Measurements from ENCODE around the gene PHF13.
"Not testable (repeated sequence)": the region's sequence is repeated elsewhere in the genome, so short reads cannot be mapped to it uniquely, and the experiment has no call there.

Gene PHF13

GRCh38 chr1:6587261-6588005 lies 26.1 kb upstream of the PHF13 start:
- no peak for DNase-seq (ENCODE audit: low spot score)

GRCh38 chr1:6588128-6588892 lies 25.2 kb upstream of the PHF13 start:
- no peak for DNase-seq (ENCODE audit: low spot score)

GRCh38 chr1:6588893-6589520 lies 24.5 kb upstream of the PHF13 start:
- peak; percentile 12 for DNase-seq (ENCODE audit: low spot score)

- DNase-seq (ENCODE audit: low spot score) = no peak
Measured at GRCh38 chr1:6590046-6590445, 23.5 kb upstream of the PHF13 start.

- DNase-seq (ENCODE audit: low spot score) = no peak
Measured at GRCh38 chr1:6591222-6591621, 22.3 kb upstream of the PHF13 start.

GRCh38 chr1:6591644-6592043 lies 21.9 kb upstream of the PHF13 start:
- DNase-seq (ENCODE audit: low spot score) = no peak

GRCh38 chr1:6592441-6592840 lies 21.1 kb upstream of the PHF13 start:
- no peak for DNase-seq (ENCODE audit: low spot score)

GRCh38 chr1:6592865-6593593 lies 20.5 kb upstream of the PHF13 start:
- DNase-seq (ENCODE audit: low spot score) = no peak

- no peak for DNase-seq (ENCODE audit: low spot score)
Measured at GRCh38 chr1:6593810-6594209, 19.7 kb upstream of the PHF13 start.

GRCh38 chr1:6594977-6595740 lies 18.4 kb upstream of the PHF13 start:
- DNase-seq (ENCODE audit: low spot score) = no peak

- DNase-seq (ENCODE audit: low spot score) = no peak
Measured at GRCh38 chr1:6596351-6596750, 17.2 kb upstream of the PHF13 start.

GRCh38 chr1:6596886-6597776 lies 16.4 kb upstream of the PHF13 start:
- no peak for DNase-seq (ENCODE audit: low spot score)

- DNase-seq (ENCODE audit: low spot score) = no peak
Measured at GRCh38 chr1:6597777-6598131, 15.8 kb upstream of the PHF13 start.

- DNase-seq (ENCODE audit: low spot score) = no peak
Measured at GRCh38 chr1:6599141-6599975, 14.2 kb upstream of the PHF13 start.

- DNase-seq (ENCODE audit: low spot score) = not testable (repeated sequence)
Measured at GRCh38 chr1:6599991-6600390, 13.5 kb upstream of the PHF13 start.

- no peak for DNase-seq (ENCODE audit: low spot score)
Measured at GRCh38 chr1:6600410-6601048, 13.0 kb upstream of the PHF13 start.

GRCh38 chr1:6601049-6601922 lies 12.2 kb upstream of the PHF13 start:
- DNase-seq (ENCODE audit: low spot score) = peak; percentile 92

Measured in AG08395 (cell line).